GM21515 (cell line): Measurements from ENCODE around the gene XIRP2.
"Not testable (repeated sequence)": the region's sequence is repeated elsewhere in the genome, so short reads cannot be mapped to it uniquely, and the experiment has no call there.

Experiments used
- ATAC-seq: cut with Tn5 transposase; IDR thresholded peaks from one replicate; pipeline ENCODE4 v1.9.1; 2021; ENCODE audit not compliant: unreplicated experiment

The XIRP2 gene

DNA sequence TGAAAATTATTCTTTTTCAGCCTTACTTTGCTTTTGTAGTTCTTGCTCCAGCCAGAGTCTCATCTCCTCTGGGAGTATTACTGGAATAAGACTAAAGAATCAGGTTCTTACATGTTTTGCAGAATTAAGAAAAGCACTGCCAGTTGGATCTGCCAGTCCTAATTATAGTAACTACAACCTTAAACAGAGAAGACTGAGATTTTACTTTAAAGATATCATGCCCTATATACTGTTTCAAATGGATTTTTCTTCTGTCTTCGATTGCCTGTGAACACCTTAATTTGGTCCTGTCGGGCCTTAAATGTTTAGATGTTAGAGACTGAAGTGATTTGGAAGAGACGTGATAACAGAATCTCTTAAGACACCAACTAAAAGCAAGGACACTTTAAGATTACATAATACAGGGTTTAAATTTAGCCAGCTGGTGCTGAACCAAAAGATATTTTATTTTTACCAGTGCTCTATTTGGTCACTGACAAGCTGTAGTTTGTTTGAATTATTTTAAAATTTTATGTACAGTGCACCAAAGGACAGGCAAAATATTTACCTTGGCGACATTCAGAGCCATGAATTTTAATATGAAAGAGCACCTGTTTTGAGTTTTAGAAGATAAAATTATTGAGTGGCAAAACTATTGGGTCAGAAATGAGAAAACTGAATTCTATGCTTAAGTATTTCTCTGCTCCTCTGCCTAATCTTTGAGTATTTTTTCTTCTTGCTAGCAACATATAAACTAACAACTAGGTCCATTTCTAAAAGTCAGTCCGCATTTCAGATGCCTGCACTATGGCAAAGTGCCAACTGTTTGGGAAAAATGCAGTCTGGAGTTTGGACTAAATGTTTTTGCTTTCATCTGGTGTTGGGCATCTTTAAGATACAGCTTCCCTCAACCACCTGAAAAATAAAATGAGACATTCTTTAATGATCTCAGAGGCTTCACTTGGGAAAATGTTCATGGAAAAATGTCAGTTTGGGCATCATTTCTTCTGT is 300.0 kb downstream of the XIRP2 start:
- ATAC-seq, result no peak

DNA sequence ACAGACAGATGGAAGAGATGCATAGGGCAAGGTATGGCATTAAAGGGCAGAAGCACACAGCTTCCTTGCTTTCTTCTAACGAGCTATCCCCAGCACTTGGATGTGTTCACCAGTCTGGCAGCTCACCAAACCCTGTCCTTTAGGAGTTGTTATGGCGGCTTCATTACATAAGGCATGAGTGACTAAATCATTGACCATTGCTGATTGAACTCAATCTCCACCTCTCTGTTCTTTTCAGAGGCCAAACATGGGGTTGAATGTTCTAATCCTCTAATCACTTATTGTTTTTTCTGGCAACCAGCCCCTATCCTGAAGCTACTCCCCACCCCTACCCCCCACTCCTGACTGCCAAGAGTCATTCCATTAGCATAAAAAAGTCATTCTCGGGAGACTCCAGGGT is 301.8 kb downstream of the XIRP2 start:
- no peak for ATAC-seq

DNA sequence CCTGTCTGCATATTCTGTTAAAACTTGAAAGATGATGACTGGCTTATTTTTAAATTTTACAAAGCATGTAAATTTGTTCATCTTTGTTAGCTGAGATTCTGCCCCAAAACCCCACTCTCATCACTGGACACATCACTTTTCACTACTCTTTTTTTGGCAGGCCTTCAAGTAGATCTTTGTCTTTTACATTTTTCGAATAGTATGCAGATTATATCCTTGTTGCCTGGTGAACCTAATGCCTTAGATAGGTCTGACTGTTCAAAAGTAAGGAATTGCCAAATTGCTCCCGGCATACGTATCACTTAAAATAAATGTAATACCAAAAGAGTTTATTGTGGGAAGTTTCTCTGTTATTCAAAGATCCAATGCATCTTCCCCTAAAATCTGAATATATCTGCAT is 303.3 kb downstream of the XIRP2 start:
- no peak for ATAC-seq

DNA sequence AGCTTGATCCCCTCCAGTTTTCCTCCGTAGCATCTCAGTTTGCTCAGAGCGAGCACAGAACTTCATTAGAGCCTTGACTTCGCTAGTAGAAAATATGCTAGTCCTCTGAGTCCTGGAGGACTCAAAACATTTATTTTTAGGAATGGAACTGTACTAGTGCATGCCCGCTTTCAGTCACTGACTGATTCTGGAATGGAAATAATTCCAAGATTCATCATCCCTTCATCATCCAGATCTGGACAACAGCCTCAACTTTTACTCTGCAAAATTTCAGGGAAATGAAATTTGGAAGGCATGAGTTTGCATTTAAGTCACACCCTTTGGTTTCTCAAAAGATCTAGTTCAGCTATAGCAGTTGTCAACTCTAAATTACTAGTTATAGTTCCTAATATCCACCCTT is 304.6 kb downstream of the XIRP2 start:
- no peak for ATAC-seq

DNA sequence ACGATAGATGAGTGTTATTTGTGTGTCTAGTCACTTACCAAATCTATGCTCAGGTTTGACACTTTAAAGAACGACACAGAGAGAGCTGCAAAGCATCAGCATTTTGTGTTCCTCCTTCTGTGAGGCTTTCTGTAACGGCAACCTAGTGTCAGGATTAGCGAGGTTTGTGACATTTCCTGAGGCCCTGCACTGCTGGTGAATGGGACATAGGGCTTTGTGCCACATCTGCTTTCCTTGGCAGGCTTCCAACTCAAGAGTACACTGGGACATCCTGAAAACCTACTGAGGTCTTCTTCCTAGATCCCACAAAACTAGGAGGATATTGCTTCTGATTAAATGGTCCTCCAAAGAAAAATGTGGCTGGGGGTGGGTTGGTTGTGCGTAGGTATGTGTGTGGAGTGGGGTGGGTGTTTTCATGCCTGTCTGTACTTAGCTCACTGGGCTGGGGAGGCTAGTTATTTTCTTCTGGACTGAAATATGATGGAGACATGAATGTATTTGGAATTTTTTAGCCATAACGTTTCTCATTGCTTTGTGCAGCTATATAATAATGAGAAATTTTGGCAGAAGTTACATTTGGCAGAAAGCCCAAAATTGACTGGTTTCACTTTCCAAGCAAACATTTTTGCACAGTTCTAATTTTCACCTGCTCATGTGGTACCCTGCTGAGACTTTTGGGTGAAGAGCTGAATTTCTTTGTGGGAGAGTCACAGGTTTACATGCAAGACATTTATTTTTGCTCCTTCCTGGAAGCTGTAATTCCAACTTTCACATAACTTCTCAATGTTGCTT is 308.4 kb downstream of the XIRP2 start:
- no peak for ATAC-seq

DNA sequence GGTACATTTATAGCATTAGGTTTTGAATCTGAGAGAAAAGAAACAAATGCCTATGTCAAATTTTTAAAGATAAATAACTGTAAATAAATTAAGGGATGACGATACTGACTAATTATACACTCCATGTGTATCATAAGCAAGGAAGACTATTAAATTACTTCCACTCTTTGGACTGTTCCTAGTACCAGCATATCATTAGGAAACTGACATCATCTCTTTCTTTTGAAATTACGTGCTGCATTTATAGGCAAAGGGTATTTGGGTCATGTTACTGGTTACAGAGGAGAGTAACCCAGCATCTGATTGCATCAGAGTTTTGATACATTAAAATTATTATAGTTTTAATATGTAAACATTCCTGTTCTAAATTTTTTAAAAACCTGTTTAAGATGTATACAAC is 309.7 kb downstream of the XIRP2 start:
- no peak for ATAC-seq

DNA sequence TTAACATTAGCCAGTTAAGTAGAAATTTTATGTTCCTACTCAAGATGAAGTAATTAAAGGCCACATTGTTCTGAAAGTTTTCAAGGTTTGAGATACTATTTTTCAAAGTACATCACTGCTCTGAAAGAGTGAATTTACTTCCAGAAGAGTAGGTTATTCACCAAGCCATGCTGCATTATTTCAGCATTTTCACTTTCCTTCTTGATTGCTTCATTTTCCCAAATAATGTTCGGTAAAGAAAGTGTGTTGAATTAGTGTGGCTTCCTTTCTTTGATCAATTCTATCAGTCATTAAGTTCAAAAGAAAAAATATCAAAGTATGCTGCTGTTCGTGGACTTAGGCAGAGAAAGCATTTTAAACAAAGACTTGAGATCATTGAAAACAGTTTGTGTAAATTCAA is 310.3 kb downstream of the XIRP2 start:
- no peak for ATAC-seq

DNA sequence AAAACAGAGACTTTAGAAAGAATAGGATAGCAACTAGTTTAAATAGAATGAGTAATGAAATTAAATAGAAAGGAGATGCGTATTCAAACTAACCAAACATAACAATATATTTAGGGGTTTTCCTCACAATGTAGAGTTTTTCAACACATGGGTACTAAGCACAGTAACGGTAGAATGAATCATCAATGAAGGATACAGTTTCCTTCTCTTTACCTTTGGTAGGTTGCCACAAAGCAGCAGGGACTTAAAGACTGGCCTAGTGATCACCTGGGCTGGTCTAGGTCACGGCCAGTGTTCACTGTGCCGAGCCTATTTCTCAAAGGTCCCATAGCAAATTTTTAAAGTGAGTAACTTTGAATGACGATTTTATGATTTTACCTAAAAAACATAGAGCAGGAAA is 311.7 kb downstream of the XIRP2 start:
- no peak for ATAC-seq

DNA sequence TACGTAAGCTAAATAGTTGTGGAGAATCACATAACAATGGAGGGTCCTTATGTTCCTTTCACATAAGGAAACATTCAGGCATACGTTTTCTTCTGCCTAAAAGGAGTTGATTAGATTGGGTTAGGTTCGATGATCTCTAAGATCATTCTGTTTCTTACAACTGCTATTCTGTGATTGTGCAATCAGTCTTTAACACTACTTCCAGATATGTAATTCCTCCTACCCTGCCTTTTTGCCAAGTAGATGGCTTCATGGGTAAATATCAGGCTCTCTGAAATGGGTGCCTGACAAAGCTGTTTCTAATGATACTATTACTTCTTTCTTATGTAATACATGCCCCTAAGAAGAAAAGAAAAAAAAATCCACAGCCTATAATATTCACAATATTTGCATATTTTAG is 321.5 kb downstream of the XIRP2 start:
- no peak for ATAC-seq

DNA sequence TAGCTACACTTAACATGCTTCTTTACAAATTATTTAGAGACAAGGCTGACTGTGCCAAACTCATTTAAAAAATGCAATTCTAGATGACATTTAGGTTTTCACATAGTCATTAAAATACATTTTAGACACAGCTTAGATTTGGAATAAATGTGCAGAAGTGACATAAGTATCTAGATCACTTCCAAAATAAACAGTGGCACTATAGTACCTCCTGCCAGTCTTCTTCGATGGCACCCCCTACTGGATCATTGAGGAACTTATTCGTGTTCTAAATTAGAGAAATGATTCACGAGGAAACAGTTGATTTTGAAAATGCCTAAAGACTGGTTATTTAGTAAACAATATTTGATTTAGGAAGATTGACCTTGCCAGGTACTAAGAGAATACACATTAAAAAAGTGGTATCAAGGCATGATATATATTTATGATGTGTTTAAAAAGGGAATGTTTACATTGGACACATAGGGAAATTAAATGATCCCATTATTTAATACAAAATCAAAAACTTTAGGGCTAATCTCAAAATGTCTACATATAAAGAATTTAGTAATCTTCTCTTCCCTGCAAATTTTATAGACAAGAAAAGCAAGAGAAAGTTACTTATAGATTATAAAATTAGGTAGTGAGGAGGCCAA is 323.9 kb downstream of the XIRP2 start:
- ATAC-seq, result peak; percentile 74

DNA sequence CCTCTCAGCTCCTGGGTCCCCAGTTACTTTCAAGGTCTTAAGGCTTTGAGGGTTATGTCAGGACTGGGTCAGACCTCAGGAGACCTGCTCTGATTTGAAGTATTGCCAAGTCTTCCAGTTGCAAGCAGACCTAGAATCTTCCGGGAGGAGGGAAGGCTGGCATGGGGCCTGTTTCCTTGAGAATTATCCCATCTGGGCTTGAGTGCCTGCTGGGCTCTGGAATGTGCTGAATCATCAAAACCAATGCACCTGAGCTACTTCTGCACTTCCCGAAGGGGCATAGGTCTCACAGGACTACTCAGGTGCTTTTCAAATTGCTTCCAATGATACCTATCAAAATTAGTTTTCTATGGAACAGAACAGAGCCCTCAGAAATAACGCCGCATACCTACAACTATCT is 327.3 kb downstream of the XIRP2 start:
- ATAC-seq, result no peak

DNA sequence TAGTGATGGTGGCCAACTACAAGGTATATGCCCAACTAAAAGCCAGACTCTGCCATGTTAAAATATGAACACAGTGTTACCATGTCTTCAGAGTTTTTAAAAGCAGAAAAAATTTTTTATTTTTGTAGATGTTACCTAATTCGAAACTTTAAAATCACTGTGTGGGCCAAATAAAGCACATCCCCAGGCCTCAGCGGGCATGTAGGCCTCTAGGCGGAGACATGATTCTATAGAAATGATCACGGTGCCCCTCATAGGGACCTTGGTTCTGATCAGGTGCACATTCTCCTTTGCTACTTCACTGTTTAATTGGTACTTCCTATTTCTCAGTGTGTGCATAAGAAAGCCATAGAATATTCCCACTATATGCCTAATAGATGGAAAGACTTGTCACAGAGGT is 349.2 kb downstream of the XIRP2 start:
- ATAC-seq, result no peak

DNA sequence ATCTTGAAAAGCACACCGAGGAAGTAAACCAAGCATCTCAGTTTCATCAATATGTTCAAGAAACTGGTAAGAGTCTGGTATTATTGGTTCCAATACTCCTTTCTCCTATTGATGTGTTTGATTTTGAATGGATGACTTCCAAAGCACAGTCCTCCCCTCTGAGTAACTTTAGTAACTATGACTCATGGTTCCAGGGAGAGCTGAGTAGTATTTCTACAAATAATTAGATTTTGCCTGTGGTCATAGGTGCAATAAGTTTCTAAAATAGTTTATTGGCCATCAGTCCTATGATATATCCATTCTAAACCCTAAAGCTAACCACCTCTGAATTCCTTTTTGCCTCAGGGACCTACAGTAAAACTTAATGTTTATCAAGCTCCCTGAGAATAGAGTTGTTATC is 352.4 kb downstream of the XIRP2 start:
- ATAC-seq, result no peak

DNA sequence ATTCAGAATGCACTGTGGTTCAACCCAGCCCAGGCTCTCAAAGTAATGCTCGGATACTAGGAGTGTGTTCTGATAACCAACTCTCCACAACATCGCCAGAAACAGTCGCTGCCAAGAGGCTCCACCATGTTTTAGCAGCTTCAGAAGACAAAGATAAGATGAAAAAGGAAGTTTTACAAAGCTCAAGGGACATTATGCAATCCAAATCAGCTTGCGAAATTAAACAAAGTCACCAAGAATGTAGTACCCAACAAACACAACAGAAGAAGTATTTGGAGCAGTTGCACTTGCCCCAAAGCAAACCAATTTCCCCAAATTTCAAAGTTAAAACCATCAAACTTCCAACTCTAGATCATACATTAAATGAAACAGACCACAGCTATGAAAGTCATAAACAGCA is 360.9 kb downstream of the XIRP2 start:
- ATAC-seq, result no peak

DNA sequence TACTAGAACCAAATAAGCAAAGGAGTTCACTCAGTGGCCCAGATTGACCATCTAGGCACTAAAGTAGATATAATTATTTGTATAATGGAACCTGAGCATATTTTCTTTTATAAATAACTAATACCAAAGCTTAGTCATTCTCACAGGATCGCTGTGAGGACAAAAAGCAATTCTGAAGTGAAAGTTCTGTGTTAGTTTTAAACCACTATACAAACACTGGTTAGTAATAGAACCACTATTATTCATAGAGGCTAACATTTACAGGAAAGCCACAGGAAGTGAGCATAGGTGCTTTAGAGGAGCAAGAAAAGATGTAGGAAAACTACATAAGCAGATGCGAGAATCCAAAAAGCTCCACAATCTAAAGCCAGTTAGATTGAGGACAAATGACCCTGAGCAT is 364.7 kb downstream of the XIRP2 start:
- no peak for ATAC-seq

DNA sequence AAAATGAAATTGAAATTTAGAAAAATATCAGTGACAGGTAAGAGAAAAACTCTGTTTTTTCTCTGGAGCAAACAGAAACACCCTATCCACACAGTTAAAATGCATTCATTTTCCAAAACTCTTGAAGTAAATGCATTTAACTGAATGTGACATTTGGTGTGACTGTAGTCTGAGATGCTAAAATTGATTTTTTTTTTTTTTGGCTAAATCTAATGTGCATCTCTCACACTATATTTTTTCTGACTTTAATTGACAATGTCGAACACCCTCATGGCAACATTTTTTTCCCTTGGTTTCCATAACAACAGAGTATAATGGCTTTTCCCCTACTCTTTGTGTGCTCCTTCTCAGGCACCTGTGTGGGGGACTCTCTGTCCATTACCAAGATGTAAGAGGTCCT is 366.4 kb downstream of the XIRP2 start:
- ATAC-seq, result no peak

DNA sequence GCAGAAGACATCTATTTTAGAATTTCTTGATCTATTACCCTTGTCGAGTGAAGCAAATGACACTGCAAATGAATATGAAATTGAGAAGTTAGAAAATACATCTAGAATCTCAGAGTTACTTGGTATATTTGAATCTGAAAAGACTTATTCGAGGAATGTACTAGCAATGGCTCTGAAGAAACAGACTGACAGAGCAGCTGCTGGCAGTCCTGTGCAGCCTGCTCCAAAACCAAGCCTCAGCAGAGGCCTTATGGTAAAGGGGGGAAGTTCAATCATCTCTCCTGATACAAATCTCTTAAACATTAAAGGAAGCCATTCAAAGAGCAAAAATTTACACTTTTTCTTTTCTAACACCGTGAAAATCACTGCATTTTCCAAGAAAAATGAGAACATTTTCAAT is 370.4 kb downstream of the XIRP2 start:
- no peak for ATAC-seq

DNA sequence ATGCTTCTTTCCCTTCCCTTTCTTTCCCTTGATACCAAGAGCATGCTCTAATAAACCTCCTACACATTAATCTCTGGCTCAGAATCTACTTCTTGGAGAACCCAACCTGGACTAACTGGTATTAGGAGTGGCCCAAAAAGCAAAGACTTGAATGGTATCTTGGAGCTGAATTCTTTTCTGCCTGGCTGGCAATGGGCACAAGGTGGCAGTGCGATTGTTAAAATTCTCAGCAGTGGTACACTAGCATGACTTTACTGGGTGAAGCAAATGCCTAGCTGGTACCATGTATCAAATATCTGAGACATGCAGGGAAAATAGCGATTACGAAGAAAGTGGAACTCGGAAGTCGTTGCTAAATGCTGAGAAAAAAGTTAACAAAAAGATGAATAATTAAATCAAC is 376.1 kb downstream of the XIRP2 start:
- ATAC-seq, result no peak

DNA sequence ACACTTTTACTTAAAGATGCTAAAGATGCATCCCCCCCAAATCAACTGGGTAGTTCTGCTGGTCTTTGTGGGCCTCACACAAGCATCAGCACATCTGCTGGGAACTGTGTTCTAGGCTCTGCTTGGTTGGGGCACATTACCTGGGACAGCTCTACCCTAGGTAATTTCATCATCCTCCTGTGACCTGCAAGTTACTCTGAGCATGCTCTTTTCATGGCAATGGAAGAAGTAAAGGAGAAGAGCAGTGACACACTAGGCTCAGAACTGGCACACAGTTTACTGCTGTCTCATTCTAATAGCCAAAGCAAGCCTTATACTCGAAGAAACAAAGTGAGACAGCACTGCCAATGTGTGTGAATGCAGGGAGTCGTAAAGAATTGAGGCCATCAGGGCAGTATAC is 376.7 kb downstream of the XIRP2 start:
- no peak for ATAC-seq

DNA sequence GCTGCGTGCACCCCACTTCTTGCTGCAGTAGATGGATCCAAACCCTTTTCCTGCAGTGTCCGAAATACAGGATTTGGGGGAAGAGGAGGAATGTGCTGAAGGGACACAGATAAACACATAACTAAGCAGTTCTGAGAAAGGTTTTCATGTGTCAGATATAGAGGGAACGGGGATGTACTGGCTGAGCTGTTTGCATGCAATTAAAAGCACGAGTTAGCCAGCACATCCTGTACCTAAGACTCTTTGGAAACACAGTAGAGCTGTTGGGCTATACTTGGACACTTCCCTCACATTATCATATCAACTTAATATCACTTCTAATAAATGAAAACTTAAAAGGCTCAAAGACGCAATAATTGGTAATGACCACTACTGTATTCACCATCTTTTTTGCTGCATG is 377.4 kb downstream of the XIRP2 start:
- no peak for ATAC-seq

DNA sequence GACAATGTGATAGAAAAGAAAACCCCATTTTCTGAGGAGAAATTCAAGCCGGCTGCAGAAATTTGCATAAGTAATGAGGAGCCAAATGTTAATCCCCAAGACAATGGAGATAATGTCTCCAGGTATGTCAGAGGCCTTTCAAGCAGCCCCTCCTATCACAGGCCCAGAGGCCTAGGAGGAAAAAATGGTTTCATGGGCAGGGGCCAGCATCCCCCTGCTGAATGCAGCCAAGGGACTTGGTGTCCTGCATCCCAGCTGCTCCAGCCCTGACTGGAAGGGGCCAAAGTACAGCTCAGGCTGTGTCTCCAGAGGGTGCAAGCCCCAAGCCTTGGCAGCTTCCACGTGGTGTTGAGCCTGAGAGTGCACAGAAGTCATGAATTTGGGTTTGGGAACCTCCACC is 380.0 kb downstream of the XIRP2 start:
- not testable (repeated sequence) for ATAC-seq

DNA sequence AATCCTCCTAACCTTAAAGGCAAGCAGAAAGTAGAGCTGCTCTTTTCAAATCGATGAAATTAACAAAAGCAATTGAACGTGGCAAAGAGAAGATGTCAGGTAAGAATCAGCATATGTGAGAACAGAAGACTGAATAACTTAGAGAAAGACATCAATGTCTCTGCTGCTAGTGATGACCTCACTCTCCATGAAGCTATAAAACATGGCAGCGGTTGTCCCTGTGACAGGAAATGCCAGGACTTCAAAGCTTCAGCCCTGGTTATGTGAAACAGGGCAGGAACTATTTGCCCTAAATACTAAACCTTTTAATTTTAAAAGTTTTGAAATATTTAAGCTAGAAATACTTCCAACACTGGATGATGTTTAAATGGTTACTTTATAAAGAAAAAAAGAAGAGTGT is 383.7 kb downstream of the XIRP2 start:
- no peak for ATAC-seq
